Lower leg skin (tissue), 4 donors: ENCODE data around the gene GTF2F1. TPM values are rescaled to one million over a fixed set of nuclear protein-coding genes. Genes with fewer than 3 reads are reported as not detected.
"Not testable (repeated sequence)": the region's sequence is repeated elsewhere in the genome, so short reads cannot be mapped to it uniquely, and the experiment has no call there.

Source experiments
- DNase-seq, 2 donors: peaks; one replicate each; pipeline ENCODE4 v3.0.0-alpha.2; 2019; ENCODE audit warnings: low spot score in 2 of 2
- H3K4me3 ChIP-seq: fragments of 200-600 bp; sonication (generic); 2 replicates; pipeline ENCODE4 v1.5.1; 2017; ENCODE audit warnings: mild to moderate bottlenecking, low read depth; ENCODE audit not compliant: poor library complexity, severe bottlenecking
- CTCF ChIP-seq, 3 donors: fragments of 450-650 bp; IDR thresholded peaks; one replicate each; pipeline ENCODE4 v1.5.1; 2016; ENCODE audit warnings: antibody characterized with exemption in 3 of 3, mild to moderate bottlenecking in 3 of 3, moderate library complexity in 2 of 3
- POLR2A ChIP-seq, 2 donors: fragments of 450-650 bp; IDR thresholded peaks; one replicate each; pipeline ENCODE4 v1.6.1; 2016 to 2017; ENCODE audit warnings: antibody characterized with exemption in 2 of 2, mild to moderate bottlenecking in 1 of 2, moderate library complexity in 1 of 2
- WGBS, 2 donors: methylation state at CpG; one replicate each; pipeline ENCODE4 v1.1.5; 2018; 5-methylcytosine and 5-hydroxymethylcytosine counted together
- intact Hi-C: fragments of 100-400 bp; cut with DNase I; formaldehyde crosslinking; loops from one replicate; pipeline ENCODE4 v1.15.0; 2023; ENCODE audit warnings: low total_unique reads
- total RNA-seq, 4 donors: library from RNA; depleted of rRNA; stranded (reverse); fragments of >200 nt; gene quantifications; one replicate each; pipeline ENCODE4 v1.1.0, GENCODE V29; 2016

Gene GTF2F1
- total RNA-seq, 4 donors from 2014 or later, result 33.2 to 59.5 (median 43.1) TPM

- no peak for TF ChIP-seq CTCF (IDR thresholded peaks at IDR 0.05)
- no peak for TF ChIP-seq POLR2A (IDR thresholded peaks at IDR 0.05)
- WGBS, 2 donors, result 85% methylated on average over 5 of the region's 5 CpGs
- H3K4me3 ChIP-seq, result no peak overlapping the region
- intact Hi-C loops, result no loop called here
- no peak for DNase-seq
Observed at GRCh38 chr19:6359568-6360341, 33.2 kb downstream of the GTF2F1 start.

- WGBS, 2 donors, result 35 to 44% methylated on average over 9 of the region's 9 CpGs
- TF ChIP-seq CTCF (IDR thresholded peaks at IDR 0.05) (no peak), POLR2A (IDR thresholded peaks at IDR 0.05) (no peak)
- DNase-seq, result no peak
- H3K4me3 ChIP-seq, result no peak overlapping the region
- intact Hi-C loops, result no loop called here
Observed at GRCh38 chr19:6358003-6358402, 35.0 kb downstream of the GTF2F1 start.

- DNase-seq, result no peak
- 80 to 83% methylated on average over 14 of the region's 14 CpGs for WGBS, 2 donors
Observed at GRCh38 chr19:6357174-6357573, 35.8 kb downstream of the GTF2F1 start.

GRCh38 chr19:6355321-6356040 lies 37.5 kb downstream of the GTF2F1 start:
- DNase-seq, intact Hi-C loops, H3K4me3 ChIP-seq: not testable (repeated sequence)
- 90 to 94% methylated on average over 23 to 25 of the region's 46 CpGs for WGBS, 2 donors

More at GRCh38 chr19:6357174-6357573, 35.8 kb downstream of the GTF2F1 start:
- TF ChIP-seq CTCF (IDR thresholded peaks at IDR 0.05) (no peak), POLR2A (IDR thresholded peaks at IDR 0.05) (no peak)
- no peak overlapping the region for H3K4me3 ChIP-seq
- intact Hi-C loops, result no loop called here

GRCh38 chr19:6354098-6354674 lies 38.8 kb downstream of the GTF2F1 start:
- 58 to 59% methylated on average over 4 of the region's 4 CpGs for WGBS, 2 donors
- no peak for DNase-seq
- no peak overlapping the region for H3K4me3 ChIP-seq
- intact Hi-C loops, result no loop called here
- TF ChIP-seq POLR2A (IDR thresholded peaks at IDR 0.05), result no peak
- no peak for TF ChIP-seq CTCF (IDR thresholded peaks at IDR 0.05)
